Esophagus squamous epithelium (tissue), 4 donors: Measurements from ENCODE around the gene RIMS3.

ENCODE experiments used
- POLR2A ChIP-seq, 4 donors: fragments of 450-650 bp; IDR thresholded peaks; one replicate each; pipeline ENCODE4 v1.6.1; 2017; ENCODE audit warnings: antibody characterized with exemption in 4 of 4, mild to moderate bottlenecking in 4 of 4, moderate library complexity in 3 of 4
- TF ChIP-seq, protein P1 (sequence below), 6 experiments: fragments of 450-650 bp in 4 of 6; fragments of 200-600 bp in 2 of 6; sonication (generic) in 2 of 6; IDR thresholded peaks; one replicate each; pipeline ENCODE4 v1.5.1; 2016 to 2019; ENCODE audit warnings: antibody characterized with exemption in 6 of 6, mild to moderate bottlenecking in 4 of 6, moderate library complexity in 4 of 6

GRCh38 chr1:40687059-40687458 is 21.6 kb upstream of the RIMS3 start:
- TF ChIP-seq, protein P1, sequence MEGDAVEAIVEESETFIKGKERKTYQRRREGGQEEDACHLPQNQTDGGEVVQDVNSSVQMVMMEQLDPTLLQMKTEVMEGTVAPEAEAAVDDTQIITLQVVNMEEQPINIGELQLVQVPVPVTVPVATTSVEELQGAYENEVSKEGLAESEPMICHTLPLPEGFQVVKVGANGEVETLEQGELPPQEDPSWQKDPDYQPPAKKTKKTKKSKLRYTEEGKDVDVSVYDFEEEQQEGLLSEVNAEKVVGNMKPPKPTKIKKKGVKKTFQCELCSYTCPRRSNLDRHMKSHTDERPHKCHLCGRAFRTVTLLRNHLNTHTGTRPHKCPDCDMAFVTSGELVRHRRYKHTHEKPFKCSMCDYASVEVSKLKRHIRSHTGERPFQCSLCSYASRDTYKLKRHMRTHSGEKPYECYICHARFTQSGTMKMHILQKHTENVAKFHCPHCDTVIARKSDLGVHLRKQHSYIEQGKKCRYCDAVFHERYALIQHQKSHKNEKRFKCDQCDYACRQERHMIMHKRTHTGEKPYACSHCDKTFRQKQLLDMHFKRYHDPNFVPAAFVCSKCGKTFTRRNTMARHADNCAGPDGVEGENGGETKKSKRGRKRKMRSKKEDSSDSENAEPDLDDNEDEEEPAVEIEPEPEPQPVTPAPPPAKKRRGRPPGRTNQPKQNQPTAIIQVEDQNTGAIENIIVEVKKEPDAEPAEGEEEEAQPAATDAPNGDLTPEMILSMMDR (IDR thresholded peaks at IDR 0.05) = no peak
- TF ChIP-seq POLR2A (IDR thresholded peaks at IDR 0.05) = no peak
